Hepatocyte (in vitro differentiated cells): ENCODE results near the gene KCNQ1.

ENCODE experiments used
- CTCF ChIP-seq: fragments of 200-600 bp; sonication (generic); IDR thresholded peaks from 2 replicates; pipeline ENCODE4 v1.5.1; 2016; ENCODE audit warnings: antibody characterized with exemption, mild to moderate bottlenecking; ENCODE audit not compliant: poor library complexity
- EZH2 ChIP-seq: fragments of 200-600 bp; sonication (generic); IDR thresholded peaks from 2 replicates; pipeline ENCODE4 v1.6.1; 2016; ENCODE audit warnings: antibody characterized with exemption, mild to moderate bottlenecking, borderline replicate concordance
- EZH2phosphoT487 ChIP-seq: fragments of 200-600 bp; sonication (generic); IDR thresholded peaks from one replicate; pipeline ENCODE4 v1.6.1; 2018; ENCODE audit warnings: antibody characterized with exemption, mild to moderate bottlenecking, low read depth, moderate library complexity; ENCODE audit not compliant: unreplicated experiment, severe bottlenecking

GRCh38 chr11:2699185-2699530, 254.3 kb downstream of the KCNQ1 start:
- TF ChIP-seq EZH2phosphoT487 (no peak), CTCF (no peak), EZH2 (no peak)
